GM18870 (cell line): ENCODE measurements around the gene FXYD5.

Experiments used
- ATAC-seq: cut with Tn5 transposase; IDR thresholded peaks from one replicate; pipeline ENCODE4 v1.9.1; 2021; ENCODE audit warnings: moderate library complexity; ENCODE audit not compliant: unreplicated experiment

The FXYD5 gene

DNA sequence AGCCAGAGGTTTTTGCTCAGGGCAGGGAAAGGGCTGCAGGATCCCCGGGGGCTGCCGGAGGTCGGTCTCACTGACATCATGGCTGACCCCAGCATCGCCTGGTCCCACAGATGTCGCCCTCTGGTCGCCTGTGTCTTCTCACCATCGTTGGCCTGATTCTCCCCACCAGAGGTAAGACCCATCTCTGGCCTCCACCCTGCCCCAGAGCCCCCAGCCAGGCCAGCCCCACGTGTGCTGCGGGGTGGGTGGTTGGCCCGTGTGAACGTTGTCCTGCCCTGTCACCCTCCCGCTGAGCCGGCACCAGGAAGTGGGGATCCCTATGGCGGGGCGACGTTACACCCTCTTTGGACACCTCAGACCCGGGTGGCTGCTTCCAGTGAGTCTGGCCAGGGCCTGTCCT is 906 bp downstream of the FXYD5 start:
- no peak for ATAC-seq

DNA sequence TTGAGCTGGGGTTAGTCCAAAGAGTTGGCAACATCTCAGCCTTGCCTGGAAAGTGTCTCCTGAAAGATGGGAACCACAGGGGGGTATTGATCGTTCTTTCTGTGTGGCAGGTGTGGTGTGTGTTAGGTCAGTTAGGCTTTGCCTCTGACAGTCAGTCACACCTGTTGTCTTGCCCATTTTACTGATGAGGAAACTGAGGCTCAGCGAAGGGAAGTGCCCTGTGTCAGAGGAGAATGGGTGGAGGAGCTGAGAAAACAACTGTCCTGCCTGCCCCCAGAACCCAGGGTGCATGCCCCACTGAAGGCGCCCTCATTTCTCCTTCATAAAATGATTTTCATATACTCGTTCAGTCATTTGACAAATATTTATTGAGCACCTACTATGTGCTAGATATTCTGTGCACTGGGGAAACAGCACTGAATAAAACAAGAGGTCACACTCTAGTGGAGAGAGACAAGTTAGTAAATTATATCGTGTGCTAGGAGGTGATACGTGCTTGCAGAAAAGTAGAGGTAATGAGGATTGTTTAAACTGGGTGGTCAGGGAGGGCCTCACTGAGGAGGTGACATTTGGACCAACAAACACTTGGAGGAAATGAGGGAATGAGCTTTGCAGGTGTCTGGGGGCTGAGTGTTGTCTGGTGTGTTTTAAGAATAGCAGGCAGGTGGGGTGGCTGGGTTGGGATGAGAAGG is 1.6 kb downstream of the FXYD5 start:
- no peak for ATAC-seq

DNA sequence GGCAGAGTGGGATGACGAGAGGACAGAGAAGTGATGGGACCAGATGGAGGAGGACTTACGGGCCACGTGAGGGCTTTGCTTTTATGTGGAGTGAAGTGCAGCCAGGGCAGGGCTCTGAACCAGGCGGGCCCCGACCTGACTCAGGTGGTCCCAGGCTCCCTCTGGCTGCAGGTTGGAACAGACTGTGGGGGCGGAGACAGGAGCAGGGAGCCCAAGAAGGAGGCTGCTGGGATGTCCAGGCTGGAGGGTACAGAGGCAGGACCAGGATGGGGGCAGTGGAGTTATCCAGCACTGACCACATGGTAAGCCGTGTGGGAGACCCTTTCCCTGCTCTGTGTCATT is 2.1 kb downstream of the FXYD5 start:
- no peak for ATAC-seq

DNA sequence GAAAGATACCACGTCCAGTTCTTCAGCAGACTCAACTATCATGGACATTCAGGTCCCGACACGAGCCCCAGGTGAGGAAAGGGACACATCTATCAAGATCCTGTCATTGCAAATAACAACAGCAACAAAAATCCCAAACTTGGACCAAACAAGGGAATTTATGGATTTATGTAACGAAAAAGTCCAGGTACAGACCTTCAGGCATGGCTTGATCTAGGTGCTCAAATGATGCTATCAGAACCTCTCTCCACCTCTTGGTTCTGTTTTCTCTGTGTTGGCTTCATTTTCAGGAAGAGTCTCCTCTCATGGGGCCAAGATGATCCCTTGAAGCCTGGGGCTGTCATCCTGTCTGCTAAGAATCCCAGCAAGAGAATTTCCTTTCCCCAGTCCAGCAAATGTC is 2.9 kb downstream of the FXYD5 start:
- no peak for ATAC-seq

DNA sequence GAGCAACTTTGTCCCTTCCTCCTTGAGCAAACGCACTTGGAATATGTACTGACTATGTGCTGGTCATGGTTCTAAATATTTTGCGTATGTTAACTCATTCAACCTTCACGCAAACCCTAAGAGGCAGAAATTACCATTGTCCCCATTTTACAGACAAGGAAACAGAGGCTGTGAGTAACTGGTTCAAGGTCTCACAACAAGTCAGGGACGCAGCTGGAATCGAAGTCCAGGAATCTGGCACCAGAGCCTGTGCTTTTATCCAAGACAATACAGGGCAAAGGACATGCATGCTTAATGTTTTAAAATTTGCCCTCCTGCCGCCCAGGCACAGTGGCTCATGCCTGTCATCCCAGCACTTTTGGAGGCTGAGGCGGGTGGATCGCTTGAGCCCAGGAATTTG is 5.1 kb downstream of the FXYD5 start:
- no peak for ATAC-seq

DNA sequence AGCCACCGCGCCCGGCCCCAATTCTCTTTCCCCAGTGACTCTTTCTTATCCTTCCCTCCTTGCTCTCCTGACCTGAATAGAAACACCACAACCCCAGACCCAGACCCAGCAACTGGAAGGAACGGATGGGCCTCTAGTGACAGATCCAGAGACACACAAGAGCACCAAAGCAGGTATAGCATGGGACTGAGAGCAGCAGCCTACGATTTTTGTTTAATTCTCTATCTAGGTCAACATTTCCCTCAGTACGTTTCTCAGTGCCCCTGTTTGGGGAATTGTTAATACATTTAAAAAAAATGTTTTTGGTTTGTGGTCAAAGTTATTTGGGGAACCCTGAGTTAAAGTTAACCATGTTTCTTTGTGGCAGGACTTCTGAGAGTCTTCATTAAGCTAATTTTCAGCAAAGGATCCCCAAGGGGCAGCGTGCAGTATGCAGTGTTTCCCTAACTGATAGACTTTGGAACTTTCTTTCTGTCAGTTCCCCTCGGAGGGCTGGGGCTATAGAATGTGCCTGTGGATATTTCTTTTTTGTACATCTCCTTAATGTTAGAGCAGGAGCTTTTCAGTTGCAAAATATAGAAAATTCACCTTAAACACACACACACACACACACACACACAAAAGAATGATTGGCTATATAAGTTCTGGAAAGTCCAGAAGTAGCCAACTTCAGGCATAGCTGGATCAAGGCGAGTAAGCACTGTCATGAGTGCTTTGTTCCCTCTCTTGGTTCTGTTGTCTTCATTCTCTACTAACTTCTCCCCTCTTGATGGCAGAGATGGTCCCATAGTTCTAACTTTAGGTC is 6.3 kb downstream of the FXYD5 start:
- ATAC-seq: no peak

DNA sequence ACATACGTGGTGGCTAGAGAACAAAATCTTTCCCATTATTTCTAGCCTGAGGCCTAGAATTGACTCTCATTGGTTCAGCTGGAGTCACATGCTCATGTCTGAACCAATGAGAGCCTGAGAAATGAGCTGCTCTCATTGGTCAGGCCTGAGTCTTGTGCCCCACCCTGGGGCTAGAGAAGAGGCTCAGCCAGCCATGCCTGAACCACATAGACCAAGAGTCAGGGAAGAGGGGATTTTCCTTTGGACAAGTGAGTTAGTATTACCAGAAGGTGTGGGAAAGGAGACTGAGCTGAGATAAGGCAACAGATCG is 6.9 kb downstream of the FXYD5 start:
- ATAC-seq: no peak

DNA sequence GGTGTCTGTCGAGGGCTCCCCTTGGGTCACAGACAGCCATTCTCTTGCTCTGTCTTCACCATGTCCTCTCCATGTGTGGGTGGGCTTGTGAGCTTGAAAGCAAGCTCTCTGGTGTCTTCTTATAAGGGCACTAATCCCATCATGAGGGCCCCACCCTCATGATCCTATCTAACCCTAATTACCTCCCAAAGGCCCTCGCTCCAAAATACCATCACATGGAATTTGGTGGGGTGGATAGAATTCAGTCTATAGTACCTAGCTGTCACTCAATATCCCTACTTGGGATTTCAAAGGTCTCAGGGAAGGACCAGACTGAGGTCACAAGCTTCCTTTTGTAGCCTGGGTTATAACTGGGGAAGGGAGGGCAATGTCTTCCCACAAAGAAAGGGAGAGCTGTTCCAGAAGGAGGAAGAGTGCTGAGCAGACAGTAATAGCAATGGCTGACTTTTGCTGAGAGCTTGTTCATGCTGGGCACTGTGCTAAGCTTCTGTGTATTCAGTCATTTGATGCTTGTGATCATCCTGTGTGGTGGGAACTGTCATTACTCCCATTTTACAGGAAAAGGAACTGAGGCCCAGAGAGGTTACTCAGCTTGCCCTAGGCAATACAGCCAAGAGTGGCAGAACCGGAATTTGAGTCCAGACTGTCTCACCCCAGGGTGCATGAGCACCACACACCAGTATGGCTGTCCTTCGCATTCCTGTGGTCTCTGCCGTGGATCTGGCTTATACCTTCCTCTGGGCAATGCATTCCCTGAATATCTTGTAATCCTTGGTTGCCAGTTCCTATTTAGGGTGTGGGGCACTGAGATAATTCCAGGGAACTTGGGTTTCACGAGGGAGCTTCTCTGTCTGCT is 8.2 kb downstream of the FXYD5 start:
- no peak for ATAC-seq

DNA sequence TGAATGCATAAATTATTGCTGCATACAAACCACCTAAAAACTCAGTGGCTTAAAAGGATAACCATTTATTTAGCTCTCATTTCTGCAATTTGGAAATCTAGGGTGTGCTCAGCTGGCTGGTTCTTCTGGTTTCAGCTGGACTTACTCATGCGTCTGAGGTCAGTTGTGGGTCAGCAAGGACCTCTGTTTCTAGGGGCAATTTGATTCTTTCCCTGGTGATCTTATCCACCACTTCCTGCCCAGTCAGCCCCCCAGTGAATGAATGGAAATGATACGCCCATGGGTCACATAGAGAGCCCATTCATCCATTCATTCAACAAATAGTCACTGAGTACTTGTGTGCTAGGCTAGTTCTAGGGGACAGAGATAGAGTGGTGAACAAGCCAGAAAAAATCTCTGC is 9.9 kb downstream of the FXYD5 start:
- no peak for ATAC-seq

DNA sequence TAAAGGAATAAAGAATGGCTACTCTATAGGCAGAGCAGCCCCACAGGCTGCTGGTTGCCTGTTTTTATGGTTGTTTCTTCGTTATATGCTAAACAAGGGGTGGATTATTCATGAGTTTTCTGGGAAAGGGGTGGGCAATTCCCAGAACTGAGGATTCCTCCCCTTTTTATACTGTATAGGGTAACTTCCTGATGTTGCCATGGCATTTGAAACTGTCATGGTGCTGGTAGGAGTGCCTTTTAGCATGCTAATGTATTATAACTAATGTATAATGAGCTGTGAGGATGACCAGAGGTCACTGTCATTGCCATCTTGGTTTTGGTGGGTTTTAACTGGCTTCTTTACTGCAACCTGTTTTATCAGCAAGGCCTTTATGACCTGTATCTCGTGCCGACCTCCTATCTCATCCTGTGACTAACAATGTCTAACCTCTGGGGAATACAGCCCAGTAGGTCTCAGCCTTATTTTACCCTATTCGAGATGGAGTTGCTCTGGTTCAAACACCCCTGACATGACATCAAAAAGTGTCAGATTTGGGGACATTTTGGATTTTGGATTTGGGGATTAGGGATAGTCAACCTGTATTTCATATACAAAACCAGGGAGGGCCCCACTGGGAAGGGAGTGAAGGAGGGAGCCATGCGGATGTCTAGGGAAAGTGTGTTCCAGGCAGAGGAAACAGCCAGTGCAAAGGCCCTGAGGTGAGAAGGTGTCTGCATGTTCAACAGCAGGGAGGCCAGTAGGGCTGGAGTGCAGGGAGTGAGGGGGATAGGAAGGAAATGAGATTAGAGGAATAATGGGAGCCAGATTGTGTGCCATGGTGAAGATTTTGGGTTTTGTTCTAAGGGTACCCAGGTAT is 10.9 kb downstream of the FXYD5 start:
- no peak for ATAC-seq

DNA sequence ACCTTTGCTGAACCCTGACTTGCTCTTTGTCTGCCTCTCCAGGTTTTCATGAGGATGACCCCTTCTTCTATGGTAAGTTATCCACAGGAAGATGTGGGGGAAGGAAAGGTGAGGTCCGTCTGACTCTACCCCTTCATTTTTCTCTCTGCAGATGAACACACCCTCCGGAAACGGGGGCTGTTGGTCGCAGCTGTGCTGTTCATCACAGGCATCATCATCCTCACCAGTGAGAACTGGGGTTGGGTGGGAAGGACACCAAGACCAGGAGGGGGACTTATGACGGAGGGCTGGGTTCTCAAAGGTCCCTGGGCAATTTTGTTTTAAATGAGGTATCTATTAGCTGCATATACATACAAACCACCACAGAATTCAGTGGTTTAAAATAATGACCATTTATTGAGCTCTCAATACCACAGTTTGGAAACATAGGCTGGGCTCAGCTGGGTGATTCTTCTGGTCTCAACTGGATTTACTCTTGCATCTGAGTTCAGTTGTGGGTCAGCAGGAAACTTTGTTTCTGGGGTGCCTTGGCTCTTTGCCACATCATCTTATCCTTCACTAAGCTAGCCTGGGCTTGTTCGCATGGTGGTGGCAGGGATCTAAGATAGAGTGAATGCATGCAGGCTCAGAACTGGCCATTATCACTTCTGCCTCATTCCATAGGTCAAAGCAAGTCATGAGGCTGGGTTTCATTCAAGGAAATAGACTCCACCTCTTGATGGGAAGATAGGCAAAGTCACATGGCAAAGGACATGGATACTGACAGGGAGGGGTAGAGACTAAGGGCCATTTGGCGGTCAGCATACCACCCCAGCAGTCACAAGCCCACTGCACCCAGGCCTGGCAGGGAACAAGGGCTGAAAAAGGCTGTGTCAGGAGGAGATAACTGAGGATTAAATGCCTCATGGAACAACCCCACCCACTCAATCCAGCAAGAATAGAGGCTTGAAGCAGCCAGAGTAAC is 11.8 kb downstream of the FXYD5 start:
- ATAC-seq: no peak

DNA sequence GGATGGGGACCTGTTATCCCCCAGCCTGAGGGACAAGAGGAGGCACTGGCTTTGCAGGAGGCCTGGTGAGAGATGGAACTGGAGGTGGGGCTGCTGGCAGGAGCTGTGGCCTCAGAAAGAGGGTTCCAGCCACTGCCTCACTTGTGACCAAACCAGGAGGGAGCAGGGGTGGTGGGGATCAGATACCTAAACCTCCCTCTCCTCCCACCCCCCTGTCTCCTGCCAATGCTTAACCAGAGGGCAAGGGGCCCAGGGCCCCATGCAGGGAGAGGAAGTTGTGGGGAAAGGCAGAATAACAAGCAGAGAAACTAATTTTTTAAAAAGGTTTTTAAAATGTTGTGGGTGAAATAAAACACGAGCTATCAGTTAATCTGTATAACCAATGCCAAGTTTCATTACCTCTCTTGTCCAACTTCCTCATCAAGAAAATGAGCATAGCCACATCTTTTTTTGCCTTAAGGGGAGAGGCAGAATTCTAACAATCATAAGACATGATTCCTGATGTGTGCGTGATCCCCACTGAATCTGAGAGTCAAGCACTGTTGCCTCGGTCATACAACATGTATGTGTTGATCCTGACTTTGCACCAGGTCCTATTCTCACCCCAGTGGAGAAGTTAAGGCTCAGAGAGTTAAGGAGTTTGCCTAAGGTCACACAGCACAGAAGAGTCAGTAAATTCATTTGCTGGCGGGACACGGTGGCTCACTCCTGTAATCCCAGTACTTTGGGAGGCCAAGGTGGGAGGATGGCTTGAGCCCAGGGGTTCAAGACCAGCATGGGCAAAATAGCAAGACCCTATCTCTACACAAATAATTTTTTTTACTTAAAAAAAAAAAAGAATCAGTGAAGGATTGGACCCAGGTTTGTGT is 12.9 kb downstream of the FXYD5 start:
- no peak for ATAC-seq

DNA sequence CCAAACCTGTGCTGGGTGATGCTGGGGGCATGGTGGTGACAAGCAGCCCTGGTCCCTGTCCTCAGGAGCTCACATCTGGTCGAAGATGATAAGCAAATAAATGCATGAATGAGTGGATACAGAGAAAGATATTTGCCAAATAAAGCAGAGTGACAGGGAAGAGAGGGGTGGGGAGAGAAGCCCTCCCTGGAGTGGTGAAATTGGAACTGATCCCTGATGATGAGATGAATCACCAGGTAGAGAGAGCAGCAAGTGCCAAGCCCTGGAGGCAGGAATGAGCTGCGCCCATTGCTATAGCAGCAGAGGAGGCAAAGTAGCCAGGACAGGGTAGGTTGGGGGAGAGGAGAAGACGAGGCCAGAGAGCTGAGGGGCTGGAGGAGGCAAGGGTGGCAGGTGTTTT is 13.7 kb downstream of the FXYD5 start:
- ATAC-seq: no peak

DNA sequence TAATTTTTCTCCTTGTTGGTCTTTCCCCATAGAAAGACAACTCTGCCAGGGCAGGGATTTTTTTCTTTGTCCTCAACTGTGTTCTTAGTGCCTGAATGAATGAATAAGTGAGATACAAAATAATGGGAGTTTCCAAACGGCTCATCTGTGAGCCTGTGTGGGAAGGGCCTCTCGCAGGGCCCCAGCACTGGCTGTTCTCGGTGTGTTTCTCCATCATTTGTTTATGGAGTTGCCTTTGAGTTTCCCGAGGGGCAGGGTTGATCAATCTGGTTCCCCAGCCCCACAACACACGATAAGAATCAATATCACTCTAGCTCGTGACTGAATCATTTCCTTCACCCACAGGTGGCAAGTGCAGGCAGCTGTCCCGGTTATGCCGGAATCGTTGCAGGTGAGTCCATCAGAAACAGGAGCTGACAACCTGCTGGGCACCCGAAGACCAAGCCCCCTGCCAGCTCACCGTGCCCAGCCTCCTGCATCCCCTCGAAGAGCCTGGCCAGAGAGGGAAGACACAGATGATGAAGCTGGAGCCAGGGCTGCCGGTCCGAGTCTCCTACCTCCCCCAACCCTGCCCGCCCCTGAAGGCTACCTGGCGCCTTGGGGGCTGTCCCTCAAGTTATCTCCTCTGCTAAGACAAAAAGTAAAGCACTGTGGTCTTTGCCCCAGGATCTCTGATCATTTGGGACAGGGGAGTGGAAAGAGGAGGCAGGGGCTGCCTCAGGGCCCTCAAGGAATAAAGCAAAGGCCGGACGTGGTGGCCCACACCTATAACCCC is 14.9 kb downstream of the FXYD5 start:
- ATAC-seq: no peak

DNA sequence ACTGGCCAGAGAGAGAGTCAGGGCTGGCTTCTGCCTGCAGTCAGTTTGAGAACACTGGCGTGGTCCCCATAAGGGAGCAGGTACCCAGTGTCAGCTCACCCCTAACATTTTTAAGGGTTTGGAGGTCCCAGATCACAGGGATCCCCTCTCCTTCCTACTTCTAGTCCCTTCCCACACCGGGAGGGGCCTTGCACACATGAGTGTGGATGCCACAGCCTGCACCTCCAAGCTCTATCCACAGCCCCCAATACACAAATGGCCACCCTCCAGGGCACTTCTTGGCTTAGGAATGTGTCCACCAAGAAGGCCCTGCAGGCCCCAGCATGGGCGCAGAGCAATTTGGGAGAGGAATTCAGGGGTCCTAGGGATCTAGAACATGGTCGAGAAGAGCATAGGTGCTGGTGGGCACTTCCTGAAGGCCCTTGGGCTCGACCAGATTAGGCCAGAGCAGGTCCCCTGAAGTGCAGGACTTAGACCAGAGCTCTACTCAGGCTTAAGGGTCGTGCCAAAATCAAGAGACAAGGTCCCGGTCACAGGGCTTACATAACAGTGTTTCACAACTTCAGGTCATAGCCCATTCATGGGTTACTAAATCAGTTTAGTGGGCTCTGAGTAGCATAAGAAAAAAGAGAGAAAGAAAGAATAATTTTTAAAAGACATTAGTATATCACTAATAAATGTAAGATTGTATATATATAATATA is 16.0 kb downstream of the FXYD5 start:
- no peak for ATAC-seq

DNA sequence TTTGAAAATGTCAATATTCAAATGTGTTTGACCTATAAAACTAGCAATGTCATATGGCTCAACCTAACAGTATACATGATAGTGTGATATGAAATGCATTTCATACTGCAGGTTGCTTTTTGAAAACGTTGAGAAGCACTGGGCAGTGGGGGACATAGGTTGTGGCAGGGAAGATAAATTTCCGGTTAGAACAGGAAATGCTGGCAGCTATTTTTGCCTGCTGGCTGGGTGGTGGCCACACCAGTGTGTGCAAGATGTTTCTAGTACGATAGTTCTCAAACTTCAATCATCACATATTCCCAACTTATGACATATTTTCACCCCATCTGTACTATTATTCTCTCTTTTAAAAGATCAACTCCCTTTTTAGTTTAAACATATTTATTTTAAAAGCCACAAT is 17.2 kb downstream of the FXYD5 start:
- no peak for ATAC-seq

DNA sequence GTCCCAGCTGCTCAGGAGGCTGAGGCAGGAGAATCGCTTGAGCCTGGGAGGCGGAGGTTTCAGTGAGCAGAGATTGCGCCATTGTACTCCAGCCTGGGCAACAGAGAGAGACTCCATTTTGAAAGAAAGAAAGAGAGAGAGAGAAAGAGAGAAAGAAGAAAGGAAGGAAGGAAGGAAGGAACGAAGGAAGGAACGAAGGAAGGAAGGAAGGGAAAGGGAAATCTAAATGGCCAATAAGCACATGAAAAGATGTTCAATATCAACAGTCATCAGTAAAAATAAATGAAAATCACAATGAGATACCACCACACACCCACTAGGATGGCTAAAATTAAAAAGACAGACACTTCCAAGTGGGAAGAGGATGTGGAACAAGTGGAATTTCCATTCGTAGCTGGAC is 19.7 kb downstream of the FXYD5 start:
- ATAC-seq: no peak

DNA sequence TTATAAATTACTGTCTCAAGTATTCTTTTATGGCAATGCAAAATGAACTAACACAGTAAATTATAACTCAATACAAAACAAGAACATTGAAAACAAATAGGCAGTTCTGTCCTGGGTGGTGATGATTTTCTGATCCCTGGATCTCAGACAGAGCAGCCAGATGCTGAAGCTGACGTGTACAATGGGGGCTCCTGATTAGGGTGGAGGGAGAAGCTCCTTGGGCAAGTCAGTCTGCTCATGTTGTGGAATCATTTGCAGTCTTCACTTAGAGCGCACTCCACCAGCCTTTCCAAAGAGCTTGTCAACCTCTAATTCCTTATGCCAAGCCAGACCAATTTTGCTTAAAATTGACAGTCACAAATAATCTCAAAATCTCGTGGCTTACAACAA is 21.6 kb downstream of the FXYD5 start:
- no peak for ATAC-seq
